ENCODE data around the gene NCOA6. TPM values are rescaled to one million over a fixed set of nuclear protein-coding genes. Genes with fewer than 3 reads are reported as not detected.
A peak's percentile ranks its signal among the peaks of the same experiment; 100 is the strongest.

Gene NCOA6
- total RNA-seq, 1 donor from 2014 or later: 14.0 TPM

- no peaks in the 10 kb centered on the region for H3K36me3 ChIP-seq
- no peak for TF ChIP-seq CTCF (IDR thresholded peaks at IDR 0.05; ENCODE audit: borderline replicate concordance)
- H3K27me3 ChIP-seq (ENCODE audit: low read depth): no peaks in the 10 kb centered on the region
- peaks cover 14% of the 10 kb centered on the region for H3K4me1 ChIP-seq
- no peak overlapping the region for H3K4me3 ChIP-seq
- no peak for DNase-seq
- no peak overlapping the region for H3K27ac ChIP-seq (replicated peaks)
- intact Hi-C loops (cut with micrococcal nuclease): no loop called here
- no peaks in the 10 kb centered on the region for H3K9me3 ChIP-seq (replicated peaks)
Observed at GRCh38 chr20:34829191-34829590, 3.7 kb upstream of the NCOA6 start.

GRCh38 chr20:34824806-34825529, 483 bp downstream of the NCOA6 start:
- no peaks in the 10 kb centered on the region for H3K36me3 ChIP-seq
- H3K9me3 ChIP-seq (replicated peaks): no peaks in the 10 kb centered on the region
- intact Hi-C loops (cut with micrococcal nuclease): no loop called here
- H3K27ac ChIP-seq (replicated peaks): peak overlapping the region; percentile 98
- H3K4me1 ChIP-seq: peaks cover 54% of the 10 kb centered on the region
- peak overlapping the region; percentile 92 for H3K4me3 ChIP-seq
- DNase-seq: peak; percentile 68
- TF ChIP-seq CTCF (IDR thresholded peaks at IDR 0.05; ENCODE audit: borderline replicate concordance): peak; percentile 15
- no peaks in the 10 kb centered on the region for H3K27me3 ChIP-seq (ENCODE audit: low read depth)

DNA sequence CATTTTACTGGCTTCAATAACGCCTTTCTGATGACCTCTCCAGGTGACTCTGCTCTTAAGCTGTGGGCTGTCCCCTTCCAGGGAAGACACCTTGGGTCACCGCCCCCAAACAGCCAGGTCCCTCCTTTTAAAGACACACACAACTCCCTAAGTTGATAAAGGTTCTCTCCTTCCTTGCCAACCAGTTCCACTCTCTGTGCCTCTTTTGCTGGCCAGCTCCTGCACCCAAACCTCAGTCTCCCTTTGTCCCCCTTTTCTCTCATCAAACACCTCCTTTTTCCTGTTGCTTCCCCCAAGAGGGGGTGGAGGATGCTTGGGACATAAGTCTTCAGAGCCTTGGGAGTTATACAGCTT, 1.0 kb downstream of the NCOA6 start:
- peak; percentile 44 for DNase-seq
- Histone ChIP-seq H3K27ac (replicated peaks) (peak overlapping the region; percentile 98), H3K4me1 (peaks cover 60% of the 10 kb centered on the region), H3K9me3 (replicated peaks) (no peaks in the 10 kb centered on the region), H3K27me3 (ENCODE audit: low read depth) (no peaks in the 10 kb centered on the region), H3K4me3 (peak overlapping the region; percentile 92), H3K36me3 (no peaks in the 10 kb centered on the region)
- no peak for TF ChIP-seq CTCF (IDR thresholded peaks at IDR 0.05; ENCODE audit: borderline replicate concordance)
- intact Hi-C loops (cut with micrococcal nuclease): no loop called here

DNA sequence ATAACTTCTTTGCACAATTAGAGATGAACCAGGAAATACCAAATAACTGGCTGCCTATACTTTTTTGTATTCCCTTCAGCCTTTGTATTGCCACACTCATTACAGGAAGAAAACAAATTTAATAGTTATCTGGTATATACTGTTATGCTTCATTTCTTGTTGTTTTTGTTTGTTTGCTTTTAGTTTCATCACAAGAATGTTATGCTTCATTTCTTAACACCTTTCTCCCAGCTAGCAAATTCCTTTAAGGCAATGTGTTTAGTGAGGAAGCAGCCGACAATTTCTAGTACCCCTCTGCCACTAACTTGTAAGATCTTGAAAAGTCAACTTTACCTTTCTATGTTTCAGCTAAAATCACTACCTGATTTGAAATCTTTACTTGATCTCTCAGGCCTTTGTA, 1.4 kb downstream of the NCOA6 start:
- Histone ChIP-seq H3K4me1 (peaks cover 64% of the 10 kb centered on the region), H3K9me3 (replicated peaks) (no peaks in the 10 kb centered on the region), H3K27me3 (ENCODE audit: low read depth) (no peaks in the 10 kb centered on the region), H3K4me3 (peak overlapping the region; percentile 92), H3K27ac (replicated peaks) (peak overlapping the region; percentile 98), H3K36me3 (no peaks in the 10 kb centered on the region)
- DNase-seq: no peak
- no peak for TF ChIP-seq CTCF (IDR thresholded peaks at IDR 0.05; ENCODE audit: borderline replicate concordance)
- intact Hi-C loops (cut with micrococcal nuclease): no loop called here

- H3K4me3 ChIP-seq: no peak overlapping the region
- no peaks in the 10 kb centered on the region for H3K36me3 ChIP-seq
- no peak for DNase-seq
- peaks cover 86% of the 10 kb centered on the region for H3K4me1 ChIP-seq
- no peak for TF ChIP-seq CTCF (IDR thresholded peaks at IDR 0.05; ENCODE audit: borderline replicate concordance)
- H3K27ac ChIP-seq (replicated peaks): no peak overlapping the region
- intact Hi-C loops (cut with micrococcal nuclease): no loop called here
- H3K27me3 ChIP-seq (ENCODE audit: low read depth): no peaks in the 10 kb centered on the region
- no peaks in the 10 kb centered on the region for H3K9me3 ChIP-seq (replicated peaks)
Observed at GRCh38 chr20:34820805-34821578, 4.5 kb downstream of the NCOA6 start.

Measured in left ventricle myocardium inferior (tissue), 1 donor.